SK-N-SH (cell line): ENCODE data around the gene ALDH18A1.

ENCODE experiments used
- CTCF ChIP-seq: fragments of 200-600 bp; sonication (generic); IDR thresholded peaks from 2 replicates; pipeline ENCODE4 v1.6.1; 2017; ENCODE audit warnings: antibody characterized with exemption, mild to moderate bottlenecking, moderate library complexity
- RCOR1 ChIP-seq: fragments of 150-350 bp; IDR thresholded peaks from 2 replicates; pipeline ENCODE4 v1.6.1; 2017; ENCODE audit warnings: antibody characterized with exemption, low read length
- SIN3A ChIP-seq: IDR thresholded peaks from 2 replicates; pipeline ENCODE4 v1.6.1; 2012; ENCODE audit warnings: low read depth, mild to moderate bottlenecking, low read length, moderate library complexity, borderline replicate concordance
- TCF12 ChIP-seq: IDR thresholded peaks from 2 replicates; pipeline ENCODE4 v1.4.0; 2012

DNA sequence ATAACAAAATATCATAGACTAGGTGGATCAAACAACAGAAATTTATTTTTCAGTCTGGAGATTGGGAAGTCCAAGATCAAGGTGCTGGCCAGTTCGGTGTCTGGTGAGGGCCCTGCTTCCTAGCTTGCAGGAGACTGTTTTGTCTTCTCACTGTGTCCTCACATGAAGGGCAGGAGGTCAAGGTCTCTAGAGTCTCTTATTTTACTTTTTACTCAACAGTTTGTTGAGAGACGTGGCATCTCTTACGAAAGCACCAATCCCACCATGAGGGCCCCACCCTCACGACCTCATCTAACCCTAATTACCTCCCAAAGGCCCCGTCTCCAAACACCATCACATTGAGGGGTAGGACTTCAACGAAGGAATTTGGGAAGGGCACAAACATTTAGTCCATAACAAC lies 54.1 kb downstream of the ALDH18A1 start:
- TF ChIP-seq CTCF (no peak), TCF12 (no peak), SIN3A (no peak), RCOR1 (no peak)
